Measurements from ENCODE around the gene YJU2. TPM values are rescaled to one million over a fixed set of nuclear protein-coding genes. Genes with fewer than 3 reads are reported as not detected.

YJU2 gene
- total and polyA plus RNA-seq, 2 of the 13 experiments (the other 11 are each of a cell fraction or from before 2014, with no cell fraction given) = 9.3 to 17.9 TPM

DNA sequence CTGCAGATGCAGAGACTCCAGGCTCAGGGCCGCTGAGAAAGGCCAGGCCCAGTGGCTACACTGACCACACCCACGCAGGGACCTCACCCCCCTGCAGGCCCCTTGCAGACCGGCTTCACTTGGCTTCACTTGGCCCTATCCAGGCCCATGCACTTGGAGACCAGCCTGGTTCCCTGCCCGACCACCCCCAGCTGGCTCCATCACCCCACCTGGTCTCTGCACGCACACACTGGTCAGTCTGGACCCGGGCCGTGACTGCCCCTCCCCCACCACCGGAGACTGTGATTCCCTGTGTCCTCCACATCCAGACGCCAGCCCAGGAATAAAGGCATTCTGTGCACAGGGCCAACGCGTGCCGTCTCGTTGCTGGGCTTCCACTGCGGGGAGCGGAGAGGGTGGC, 22.4 kb upstream of the YJU2 start (continued):
- TF ChIP-seq REST (IDR thresholded peaks at IDR 0.05; ENCODE audit: borderline replicate concordance in 1 of 2, low read depth in 1 of 2, low read length in 2 of 2) (no peak), ZNF616 (CRISPR knock-in tag; IDR thresholded peaks at IDR 0.05; ENCODE audit: low read depth) (no peak), NFE2L2 (IDR thresholded peaks at IDR 0.05; ENCODE audit: low read length) (no peak), ZNF879 (CRISPR knock-in tag; IDR thresholded peaks at IDR 0.05) (no peak), SRSF1 (optimal IDR thresholded peaks at IDR 0.05; ENCODE audit: low read depth, low read length) (no peak), ZFP91 (CRISPR knock-in tag; IDR thresholded peaks at IDR 0.05; ENCODE audit: borderline replicate concordance) (peak; percentile 20; the same call in 1 of the 2 replicates), SALL1 (CRISPR knock-in tag; IDR thresholded peaks at IDR 0.05) (peak; percentile 67), AGO1 (IDR thresholded peaks at IDR 0.05; ENCODE audit: low read depth, low read length, poor library complexity, severe bottlenecking) (no peak), ZFP82 (CRISPR knock-in tag; IDR thresholded peaks at IDR 0.05; ENCODE audit: borderline replicate concordance) (no peak), JUNB (CRISPR knock-in tag; IDR thresholded peaks at IDR 0.05; ENCODE audit: borderline replicate concordance) (no peak), ZNF781 (CRISPR knock-in tag; IDR thresholded peaks at IDR 0.05; ENCODE audit: borderline replicate concordance, not compliant biosample characterization) (no peak), FOXO4 (CRISPR knock-in tag; conservative IDR thresholded peaks at IDR 0.05) (0 out of 2 replicates have a peak, but pooled peaks have one; percentile 70), ZHX1 (CRISPR knock-in tag; IDR thresholded peaks at IDR 0.05; ENCODE audit: low read depth) (no peak), ZNF468 (CRISPR knock-in tag; IDR thresholded peaks at IDR 0.05) (no peak)
- TF ChIP-seq, protein P1, sequence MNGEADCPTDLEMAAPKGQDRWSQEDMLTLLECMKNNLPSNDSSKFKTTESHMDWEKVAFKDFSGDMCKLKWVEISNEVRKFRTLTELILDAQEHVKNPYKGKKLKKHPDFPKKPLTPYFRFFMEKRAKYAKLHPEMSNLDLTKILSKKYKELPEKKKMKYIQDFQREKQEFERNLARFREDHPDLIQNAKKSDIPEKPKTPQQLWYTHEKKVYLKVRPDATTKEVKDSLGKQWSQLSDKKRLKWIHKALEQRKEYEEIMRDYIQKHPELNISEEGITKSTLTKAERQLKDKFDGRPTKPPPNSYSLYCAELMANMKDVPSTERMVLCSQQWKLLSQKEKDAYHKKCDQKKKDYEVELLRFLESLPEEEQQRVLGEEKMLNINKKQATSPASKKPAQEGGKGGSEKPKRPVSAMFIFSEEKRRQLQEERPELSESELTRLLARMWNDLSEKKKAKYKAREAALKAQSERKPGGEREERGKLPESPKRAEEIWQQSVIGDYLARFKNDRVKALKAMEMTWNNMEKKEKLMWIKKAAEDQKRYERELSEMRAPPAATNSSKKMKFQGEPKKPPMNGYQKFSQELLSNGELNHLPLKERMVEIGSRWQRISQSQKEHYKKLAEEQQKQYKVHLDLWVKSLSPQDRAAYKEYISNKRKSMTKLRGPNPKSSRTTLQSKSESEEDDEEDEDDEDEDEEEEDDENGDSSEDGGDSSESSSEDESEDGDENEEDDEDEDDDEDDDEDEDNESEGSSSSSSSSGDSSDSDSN (CRISPR knock-in tag; IDR thresholded peaks at IDR 0.05) = no peak
